DMS153 (cell line): ENCODE measurements around the gene DDX1.

Experiments used
- DNase-seq: peaks from one replicate; lab custom pipeline; 2025; lab: John Stamatoyannopoulos, UW

The DDX1 gene

DNA sequence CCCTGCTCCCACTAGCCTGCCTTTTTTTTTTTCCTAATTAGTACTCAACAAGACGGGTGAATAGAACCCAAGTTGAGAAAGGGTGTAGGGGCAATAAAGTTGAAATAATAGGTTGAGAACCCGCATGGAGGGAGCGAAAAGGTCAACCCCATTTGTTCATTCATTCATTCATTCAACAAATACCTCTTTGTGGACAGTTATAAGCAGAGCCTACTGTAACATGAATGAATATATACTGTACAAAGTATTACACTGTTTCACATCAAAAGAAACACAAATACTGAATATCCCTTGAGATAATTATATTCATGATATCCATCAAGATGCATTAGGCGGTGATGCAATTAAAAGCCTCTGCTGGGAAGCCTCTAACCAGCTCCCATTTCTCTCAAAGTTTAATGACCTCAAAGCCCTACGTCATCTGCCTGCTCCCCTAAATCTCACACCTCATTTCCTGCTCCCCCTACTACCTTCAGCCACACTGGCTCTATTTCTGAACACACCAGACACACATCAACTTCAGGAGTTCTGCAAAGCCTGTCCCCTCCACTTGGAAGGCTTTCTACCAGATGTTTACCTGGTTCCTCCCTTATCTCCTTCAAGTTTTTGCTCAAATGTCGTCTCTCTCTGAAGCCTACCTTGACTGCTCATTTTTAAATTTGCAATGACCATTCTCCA lies 29.2 kb upstream of the DDX1 start:
- DNase-seq, result no peak

DNA sequence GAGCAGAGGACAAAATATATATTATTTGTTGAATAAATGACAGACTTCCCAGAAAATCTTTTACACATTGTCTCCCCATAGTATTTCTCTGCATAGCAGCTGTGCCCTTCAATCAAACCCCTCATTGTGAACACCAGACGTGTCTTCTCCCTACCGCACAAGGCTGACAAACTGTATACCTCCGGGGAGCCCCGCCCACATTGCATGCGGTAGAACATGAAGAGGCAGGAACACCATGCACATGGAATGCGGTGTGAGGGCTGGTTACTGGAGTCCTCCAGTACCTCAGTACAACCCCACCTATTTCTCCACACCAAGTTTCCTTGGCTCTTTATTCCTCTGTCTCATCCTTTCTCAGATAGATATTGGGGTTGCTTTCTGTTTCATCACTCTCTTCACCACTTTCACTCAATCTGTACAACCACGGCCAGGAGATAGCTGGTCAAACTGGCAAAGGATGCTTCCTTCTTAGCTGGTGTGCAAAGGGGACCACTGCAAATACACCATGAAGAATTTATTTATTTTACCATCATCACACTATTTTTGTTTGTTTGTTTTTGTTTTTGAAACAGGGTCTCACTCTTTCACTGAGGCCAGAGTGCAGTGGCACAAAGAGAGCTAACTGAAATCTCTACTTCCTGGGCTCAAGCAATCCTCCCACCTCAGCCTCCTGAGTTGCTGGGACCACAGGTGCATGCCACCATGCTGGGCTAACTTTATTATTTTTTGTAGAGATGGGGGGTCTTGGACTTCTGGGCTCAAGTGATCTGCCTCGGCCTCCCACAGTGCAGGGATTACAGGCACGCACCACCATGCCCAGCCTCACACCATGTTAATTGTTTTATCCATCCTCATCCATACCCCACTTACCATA lies 28.2 kb upstream of the DDX1 start:
- no peak for DNase-seq

DNA sequence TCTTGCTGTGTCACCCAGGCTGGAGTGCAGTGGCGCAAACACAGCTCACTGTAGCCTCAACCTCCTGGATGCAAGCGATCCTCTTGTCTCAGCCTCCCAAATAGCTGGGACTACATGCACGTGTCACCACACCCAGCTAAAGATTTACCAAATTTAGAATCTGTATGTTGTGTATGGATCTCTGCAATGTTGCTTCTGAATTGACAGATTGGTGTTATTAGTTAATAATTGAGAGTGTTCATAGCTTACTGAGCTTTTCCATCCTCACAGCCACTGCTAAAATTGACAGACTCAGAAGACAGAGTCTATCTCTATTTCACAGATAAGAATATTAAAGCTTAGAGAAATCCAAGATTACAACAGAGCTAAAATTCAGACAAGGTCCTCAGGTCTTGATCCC lies 26.3 kb upstream of the DDX1 start:
- DNase-seq, result no peak

DNA sequence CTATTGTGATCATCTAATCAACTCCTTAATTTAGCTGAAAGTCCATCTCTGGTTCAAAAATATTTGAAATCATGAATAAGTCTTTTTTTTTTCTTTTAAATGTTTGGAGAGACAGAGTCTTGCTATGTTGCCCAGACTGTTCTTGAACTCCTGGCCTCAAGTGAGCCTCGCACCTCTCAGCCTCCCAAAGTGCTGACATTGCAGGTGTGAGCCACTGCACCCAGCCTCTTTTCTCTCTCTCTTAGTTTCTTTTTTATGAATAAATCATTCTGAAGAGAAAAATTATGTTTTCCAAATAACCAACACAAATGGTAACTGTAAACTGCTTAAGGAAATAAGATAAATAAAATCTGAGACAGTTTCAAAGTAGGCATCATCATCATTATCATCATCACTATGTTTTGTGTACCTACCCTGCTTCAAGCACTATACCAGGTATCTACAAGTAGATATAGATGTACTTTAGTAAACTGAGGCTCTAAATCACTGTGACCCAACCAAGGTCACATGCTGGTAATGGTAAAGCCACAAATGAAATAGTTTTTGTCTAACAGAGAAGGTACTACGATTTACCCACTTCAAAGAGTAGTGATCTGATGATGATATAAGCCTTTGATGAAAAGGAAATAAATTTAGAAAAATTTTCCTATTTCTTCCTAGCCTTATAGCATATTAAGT lies 25.5 kb upstream of the DDX1 start:
- DNase-seq, result no peak

DNA sequence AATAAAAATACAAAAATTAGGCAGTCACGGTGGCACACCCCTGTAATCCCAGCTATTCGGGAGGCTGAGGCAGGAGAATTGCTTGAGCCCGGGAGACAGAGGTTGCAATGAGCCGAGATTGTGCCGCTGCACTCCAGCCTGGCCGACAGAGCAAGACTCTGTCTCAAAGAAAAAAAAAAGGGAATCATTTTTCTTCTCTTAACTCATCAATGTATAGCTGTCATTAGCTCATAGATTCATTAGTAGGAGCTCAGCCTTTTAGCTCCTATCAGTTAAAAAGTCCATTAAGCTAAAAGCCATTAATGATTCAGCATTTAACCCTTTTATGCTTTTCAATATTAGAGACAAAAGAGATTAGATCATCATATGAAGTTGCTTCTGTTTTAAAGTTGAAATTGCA lies 24.8 kb upstream of the DDX1 start:
- no peak for DNase-seq

DNA sequence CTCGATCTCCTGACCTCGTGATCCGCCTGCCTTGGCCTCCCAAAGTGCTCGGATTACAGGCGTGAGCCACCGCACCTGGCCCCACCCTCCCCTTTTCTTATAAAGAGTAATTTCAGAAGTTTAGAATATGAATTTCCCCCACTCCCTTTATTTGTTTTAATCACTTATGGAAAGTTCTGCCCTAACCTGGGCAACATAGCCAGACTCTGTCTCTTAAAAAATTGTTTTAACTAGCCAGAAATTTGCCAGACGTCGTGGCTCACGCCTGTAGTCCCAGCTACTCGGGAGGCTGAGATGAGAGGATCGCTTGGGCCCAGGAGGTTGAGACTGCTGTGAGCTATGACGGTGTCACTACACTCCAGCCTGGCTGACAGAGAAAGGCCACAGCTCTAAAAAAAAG lies 22.8 kb upstream of the DDX1 start:
- DNase-seq, result no peak

DNA sequence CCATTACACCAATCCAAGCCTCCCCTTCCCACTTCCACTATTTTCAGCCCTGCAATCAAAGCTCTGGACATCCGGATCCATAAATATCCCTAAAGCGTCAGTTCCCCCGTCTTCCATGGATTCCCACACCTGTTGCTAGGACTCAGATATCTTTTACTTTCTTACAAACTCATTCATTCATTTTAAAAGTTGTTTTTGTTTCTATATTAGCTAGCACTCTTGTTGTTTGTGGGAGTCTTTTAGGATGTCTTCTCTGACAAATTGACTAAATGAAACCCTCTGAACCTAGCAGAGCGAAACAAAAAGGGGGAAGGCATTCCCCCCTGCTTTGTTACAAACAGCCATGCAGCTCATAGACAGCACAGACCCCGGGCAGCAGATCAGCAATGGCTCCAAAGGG lies 21.6 kb upstream of the DDX1 start:
- DNase-seq, result no peak

DNA sequence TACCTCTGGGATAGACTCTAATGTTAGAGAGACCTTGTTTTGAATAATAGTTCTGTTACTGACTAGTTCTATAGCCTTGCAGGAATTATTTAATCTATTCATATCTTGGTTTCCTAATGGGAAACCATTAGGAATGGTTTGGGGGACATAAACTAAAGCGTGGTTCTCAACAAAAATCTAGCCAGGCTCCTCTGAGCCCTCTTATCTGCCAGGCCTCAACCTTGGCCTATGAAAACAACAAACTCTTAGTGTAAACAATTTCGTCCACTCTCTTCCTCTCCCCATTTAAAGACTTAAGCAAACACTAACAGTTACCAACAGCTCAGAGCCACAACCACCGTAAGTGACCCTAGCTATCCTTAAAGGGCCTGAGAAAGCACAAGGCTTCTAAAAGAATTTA lies 19.9 kb upstream of the DDX1 start:
- no peak for DNase-seq

DNA sequence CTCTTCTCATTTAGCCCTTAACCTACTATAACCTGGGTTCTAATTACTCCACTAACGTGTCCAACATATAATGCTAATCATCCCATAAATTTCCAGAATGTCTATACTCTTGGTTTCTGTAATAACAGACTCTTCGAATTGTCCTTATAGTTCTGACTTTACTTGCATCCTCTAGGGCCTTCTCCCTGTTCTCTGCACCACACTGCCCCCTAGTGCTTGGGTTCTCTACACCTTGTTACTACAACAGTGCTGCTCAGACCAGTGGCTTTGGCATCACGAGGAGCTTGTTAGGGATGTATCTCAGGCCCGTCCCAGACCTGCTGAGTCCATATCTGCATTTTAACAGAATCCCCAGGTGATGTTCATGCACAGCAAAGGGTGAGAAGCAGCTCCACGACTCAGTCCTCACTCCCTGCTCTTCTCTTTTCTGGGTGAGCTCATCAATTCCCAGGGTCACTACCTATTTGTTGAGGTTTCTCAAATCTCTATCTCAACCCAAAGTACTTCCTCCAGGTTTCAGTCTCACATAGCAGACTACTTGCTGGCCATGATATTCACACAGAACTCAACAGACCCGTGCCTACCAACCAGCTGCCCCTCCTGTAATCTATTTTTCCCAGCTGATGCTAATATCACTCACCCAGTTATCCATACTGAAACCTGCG lies 14.5 kb upstream of the DDX1 start:
- peak; percentile 52 for DNase-seq

DNA sequence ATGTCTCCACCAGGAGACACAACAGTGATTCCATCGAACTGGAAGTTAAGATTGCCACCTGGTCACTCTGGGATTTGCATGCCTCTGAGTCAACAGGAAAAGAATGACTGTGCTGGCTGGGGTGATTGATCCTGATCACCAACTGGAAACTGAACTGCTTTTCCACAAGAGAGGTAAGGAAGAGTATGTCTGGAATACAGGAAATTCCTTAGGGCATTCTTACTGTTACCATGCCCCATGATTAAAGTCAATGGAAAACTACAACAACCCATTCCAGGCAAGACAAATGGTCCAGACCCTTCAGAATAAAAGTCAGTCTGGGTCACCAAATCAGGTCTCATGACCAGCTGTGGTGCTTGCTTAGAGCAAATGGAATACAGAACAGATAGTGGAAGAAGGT lies 12.0 kb upstream of the DDX1 start:
- no peak for DNase-seq

DNA sequence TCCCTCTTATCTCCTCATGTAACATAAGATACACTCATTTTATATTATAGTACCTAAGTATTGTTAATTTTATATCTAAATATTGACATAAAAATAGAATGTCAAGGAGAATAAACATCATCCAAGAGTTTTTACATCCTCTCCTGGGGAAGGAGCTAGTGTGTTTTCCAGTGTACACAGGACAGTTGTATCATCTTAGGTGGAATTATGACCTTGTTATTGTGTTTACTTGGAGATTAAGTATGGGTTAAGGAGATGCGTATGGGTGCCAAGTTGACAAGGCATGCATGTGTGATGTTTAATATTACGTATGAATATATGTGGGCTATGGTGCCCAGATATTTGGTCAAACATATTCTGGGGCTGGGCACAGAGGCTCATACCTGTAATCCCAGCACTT lies 11.2 kb upstream of the DDX1 start:
- no peak for DNase-seq

DNA sequence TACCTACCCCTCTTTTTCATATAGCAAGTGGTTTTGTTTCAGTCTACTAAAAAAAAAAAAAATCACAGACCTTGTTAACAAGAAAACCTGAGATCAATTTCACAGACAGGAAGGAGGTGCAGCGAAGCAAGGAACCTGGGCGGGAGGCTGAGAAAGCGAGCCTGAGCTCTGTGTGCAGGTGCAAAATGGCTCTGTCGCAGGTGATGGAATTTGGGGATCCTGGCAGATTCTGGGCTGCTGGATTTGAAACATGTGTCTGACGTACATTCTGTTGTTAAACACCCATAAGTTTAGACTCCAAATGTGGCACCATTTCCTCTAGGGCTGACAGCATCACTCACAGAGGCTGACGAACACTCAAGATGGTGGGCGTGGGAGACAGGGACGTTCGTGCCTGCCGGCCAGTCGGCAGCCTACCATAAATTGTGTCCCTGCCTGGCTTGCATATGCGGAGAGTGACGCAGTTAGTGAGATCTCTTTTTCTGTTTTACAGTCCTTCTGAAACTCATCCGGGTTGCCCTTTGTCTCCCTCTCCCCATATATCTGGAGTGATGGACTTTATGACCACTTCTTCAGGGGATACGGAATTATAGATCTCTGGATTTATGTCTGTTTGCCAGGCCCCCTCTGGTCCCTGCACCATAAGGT lies 8.8 kb upstream of the DDX1 start:
- no peak for DNase-seq

DNA sequence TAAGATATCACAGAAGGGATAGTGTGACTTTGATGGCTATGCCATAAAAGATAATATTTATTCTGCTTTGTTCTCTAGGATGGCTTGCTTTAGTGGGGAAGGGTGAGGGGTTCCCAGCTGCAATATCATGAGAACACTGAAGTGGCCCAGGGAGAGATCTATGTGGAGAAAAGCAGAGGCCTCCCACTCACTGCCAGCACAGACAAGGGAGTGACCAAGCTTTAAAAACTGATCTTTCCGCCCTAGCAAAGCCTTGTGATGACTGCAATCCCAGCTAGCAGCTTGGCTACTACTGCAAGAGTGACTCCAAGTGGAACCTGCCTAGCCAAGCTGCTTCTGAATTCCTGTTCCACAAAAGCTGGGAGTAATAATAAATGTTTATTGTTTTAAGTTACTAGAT lies 7.8 kb upstream of the DDX1 start:
- no peak for DNase-seq

DNA sequence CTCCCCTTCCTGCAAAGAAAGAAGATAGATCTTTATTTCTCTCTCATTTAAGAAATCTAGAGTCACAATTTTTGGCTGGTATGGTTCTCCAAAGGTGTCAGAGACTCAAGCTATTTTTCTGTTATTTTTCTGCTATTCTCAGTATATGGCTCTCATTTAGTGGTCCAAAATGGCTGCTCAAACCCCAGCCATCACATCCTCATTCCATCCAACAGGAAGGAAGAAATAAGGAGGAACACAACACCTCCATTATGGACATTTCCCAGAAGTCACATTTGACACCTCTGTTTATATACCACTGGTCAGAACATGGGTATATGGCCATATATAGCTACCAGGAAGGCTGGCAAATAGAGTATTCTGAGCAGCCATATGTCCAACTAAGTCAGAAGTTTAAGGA lies 7.4 kb upstream of the DDX1 start:
- DNase-seq, result no peak

DNA sequence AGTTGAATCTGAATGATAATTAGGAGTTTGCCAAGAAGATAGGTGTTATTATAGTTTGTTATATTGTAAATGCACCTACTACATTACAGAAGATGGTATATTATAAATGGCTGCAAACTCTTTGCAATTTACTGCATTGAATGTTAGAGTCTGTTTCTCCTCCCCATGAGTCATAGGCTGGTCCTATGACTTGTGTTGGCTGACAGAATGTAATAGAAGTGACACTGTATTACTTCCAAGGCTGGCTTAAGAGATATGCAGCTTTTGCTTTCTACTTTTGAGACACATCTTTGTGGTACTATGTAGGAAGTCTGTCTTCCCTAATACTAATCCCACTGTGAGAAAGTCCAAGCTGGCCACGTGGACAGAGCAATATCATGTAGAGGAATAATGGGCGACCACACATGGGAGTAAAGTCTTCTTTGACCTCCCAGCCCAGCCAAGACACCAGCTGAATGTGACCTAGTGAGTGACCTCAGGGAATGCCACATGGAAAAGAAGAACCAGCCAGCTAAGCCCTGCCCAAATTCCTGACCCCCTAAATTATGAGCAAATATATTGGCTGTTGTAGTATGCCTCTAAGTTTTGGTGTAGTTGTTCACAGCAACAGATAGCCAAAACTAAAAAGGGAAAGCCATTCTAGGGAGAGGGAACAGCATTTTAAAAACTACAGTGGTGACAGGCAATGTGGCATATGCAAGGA lies 6.8 kb upstream of the DDX1 start:
- DNase-seq, result no peak

DNA sequence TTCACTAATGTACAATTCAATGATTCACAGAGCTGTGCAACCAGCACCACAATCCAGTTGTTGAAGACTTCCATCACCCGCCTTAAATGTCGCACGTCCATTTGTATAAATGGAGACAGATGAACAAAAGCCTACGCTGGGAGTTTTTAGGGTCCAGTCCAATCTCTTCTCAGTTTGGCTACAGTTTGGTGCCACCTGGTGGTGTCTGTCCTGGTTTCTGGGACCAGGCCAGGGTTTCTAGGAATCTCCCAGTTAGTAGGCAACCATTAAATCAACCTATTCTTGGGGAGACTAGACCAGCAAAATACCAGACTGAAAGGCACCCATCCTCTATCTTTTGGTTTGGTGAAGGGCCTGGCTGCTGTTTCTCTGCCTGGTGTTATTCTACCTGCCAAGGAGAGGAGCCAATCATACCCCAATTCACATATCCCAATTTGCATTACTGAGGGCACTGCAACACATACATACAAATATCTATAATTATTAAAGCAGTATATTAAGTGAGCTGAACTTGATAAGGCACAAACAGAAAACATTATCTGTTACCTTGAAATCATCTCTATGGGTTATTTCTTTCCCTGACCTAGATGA lies 3.2 kb upstream of the DDX1 start:
- DNase-seq, result peak; percentile 27

DNA sequence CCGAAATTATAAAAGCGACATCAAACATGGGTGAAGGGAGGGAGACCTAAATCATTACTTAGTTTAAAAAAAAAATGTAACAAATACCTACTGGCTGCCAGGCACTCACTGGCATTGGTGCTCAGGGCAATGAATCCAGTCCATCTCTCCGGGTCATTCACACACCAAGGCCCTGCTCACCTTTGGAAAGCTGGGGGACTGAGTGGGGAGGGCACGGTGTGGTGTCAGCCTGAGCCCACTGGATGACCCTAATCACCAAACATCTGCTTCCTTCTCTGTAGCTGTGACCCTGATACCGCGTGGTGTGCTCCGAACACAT lies 336 bp upstream of the DDX1 start:
- DNase-seq, result no peak

DNA sequence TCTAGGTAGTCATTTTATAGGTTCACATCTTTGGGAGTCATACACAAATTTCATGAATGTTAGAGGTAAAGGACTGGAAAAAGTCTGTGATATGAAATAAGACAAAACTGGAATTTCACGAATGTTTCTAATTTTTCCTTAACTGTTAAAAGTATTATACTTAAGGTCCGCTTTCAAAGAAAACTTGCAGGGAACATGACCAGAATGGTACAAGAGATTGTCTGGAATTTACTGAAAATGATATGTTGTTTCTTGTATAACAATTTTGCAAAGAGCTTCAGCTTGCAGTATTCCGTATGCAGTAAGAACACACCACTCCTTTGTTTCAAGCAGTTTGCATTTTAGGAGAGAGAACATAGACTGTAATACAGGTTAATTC lies 1.6 kb downstream of the DDX1 start:
- DNase-seq, result no peak

DNA sequence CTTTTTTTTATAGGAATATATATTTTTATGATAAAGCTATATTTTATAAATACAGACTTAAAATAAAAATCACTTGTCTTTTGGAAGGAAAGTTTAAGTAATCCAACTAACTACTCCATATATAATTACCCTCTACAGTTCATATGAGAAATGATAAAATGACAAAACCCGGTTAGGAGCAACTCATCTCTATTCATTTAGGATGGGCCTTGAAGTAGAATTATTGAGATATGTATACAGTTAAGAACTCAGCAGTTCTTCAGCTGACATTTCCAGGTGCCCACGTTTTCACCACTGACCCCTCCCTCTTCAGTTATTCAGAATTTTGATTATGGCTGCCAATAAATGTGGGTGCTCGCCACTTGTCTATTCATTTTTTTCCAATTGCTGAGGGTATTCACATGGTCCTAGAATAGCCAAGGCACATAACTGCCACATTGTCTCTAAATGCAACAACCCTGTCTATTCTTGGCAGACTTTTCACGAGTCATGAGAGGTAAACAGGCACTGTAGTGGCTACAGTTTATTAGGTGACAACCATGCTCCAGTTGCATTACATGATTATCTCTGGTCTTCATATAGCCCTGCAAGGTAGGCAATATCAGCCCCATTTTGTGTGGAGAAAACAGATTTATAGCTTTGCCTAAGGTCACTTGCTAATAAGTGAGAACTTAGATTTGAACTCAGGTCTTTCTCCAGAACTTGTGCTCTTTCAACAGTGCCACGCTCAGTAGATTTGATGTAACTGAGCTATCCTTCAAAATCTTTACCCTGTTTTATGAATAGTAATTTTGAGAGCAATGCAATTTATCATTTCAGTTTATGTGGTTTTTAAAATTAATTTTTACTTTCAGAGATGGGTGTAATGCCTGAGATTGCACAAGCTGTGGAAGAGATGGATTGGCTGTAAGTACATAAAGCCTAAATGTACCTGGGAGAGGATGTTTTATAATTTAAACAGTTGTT lies 2.9 kb downstream of the DDX1 start:
- no peak for DNase-seq

DNA sequence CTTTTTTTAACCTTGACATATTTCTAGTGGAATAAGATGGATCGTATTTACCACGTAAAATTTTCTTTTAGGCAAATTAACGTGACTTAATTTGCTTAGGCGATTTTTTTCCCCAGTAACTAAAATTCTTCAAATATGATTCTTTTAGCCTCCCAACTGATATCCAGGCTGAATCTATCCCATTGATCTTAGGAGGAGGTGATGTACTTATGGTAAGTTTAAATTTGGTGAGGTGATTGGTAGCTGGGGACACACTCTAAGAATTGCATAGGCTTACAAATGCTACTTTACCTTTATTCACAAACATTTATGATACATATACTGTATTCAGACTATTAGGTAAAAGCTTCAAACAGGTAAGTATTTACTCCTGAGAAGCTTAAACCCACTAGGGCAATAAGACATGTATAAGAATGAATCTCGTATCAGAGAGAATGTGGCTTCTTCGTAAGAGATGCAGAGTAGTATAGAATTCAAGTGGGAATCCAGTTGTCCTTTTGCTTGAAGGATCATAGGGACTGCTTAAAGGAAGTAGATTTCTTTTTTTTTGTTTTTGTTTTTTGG lies 3.8 kb downstream of the DDX1 start:
- no peak for DNase-seq
